SHP77 (cell line): ENCODE data around the gene ST3GAL5.
"Not testable (repeated sequence)": the region's sequence is repeated elsewhere in the genome, so short reads cannot be mapped to it uniquely, and the experiment has no call there.

ENCODE experiments used
- DNase-seq, 2 experiments: peaks; one replicate each; lab custom pipeline; 2025; lab: John Stamatoyannopoulos, UW

The ST3GAL5 gene

GRCh38 chr2:85888684-85889626, at the start of gene ST3GAL5:
Gene ST3GAL5, minus strand, starts transcription at chr2:85888990. Its CDS starts 85 bp downstream, at chr2:85888905.
- DNase-seq = peak; percentile 77 to 83

GRCh38 chr2:85938456-85938855, 49.7 kb upstream of the ST3GAL5 start:
- no peak for DNase-seq

- no peak for DNase-seq
Observed at GRCh38 chr2:85937069-85937439, 48.3 kb upstream of the ST3GAL5 start.

- DNase-seq = no peak
Observed at GRCh38 chr2:85936421-85937068, 47.8 kb upstream of the ST3GAL5 start.

GRCh38 chr2:85935746-85936208, 47.0 kb upstream of the ST3GAL5 start:
- no peak for DNase-seq

- no peak for DNase-seq
Observed at GRCh38 chr2:85935170-85935745, 46.5 kb upstream of the ST3GAL5 start.

- DNase-seq = no peak
Observed at GRCh38 chr2:85933753-85934594, 45.2 kb upstream of the ST3GAL5 start.

- not testable (repeated sequence) for DNase-seq
Observed at GRCh38 chr2:85931151-85931550, 42.4 kb upstream of the ST3GAL5 start.

- DNase-seq = no peak
Observed at GRCh38 chr2:85930129-85931124, 41.6 kb upstream of the ST3GAL5 start.

GRCh38 chr2:85929096-85930050, 40.6 kb upstream of the ST3GAL5 start:
- DNase-seq = no peak

GRCh38 chr2:85926931-85927661, 38.3 kb upstream of the ST3GAL5 start:
- no peak for DNase-seq

- DNase-seq = no peak
Observed at GRCh38 chr2:85926526-85926925, 37.7 kb upstream of the ST3GAL5 start.

- DNase-seq = no peak
Observed at GRCh38 chr2:85925216-85925671, 36.5 kb upstream of the ST3GAL5 start.

- no peak for DNase-seq
Observed at GRCh38 chr2:85924522-85924921, 35.7 kb upstream of the ST3GAL5 start.

- no peak for DNase-seq
Observed at GRCh38 chr2:85922199-85922598, 33.4 kb upstream of the ST3GAL5 start.

GRCh38 chr2:85921659-85922058, 32.9 kb upstream of the ST3GAL5 start:
- no peak for DNase-seq

GRCh38 chr2:85920810-85921545, 32.2 kb upstream of the ST3GAL5 start:
- no peak for DNase-seq
